Activated CD4-positive, alpha-beta T cell treated with anti-CD3 and anti-CD28 coated beads for 4 hours (primary cell): ENCODE data around the gene TRPV6.

ENCODE experiments used
- DNase-seq, 2 donors: peaks; one replicate each; pipeline ENCODE4 v3.0.0-alpha.2; 2020

TRPV6 gene

DNA sequence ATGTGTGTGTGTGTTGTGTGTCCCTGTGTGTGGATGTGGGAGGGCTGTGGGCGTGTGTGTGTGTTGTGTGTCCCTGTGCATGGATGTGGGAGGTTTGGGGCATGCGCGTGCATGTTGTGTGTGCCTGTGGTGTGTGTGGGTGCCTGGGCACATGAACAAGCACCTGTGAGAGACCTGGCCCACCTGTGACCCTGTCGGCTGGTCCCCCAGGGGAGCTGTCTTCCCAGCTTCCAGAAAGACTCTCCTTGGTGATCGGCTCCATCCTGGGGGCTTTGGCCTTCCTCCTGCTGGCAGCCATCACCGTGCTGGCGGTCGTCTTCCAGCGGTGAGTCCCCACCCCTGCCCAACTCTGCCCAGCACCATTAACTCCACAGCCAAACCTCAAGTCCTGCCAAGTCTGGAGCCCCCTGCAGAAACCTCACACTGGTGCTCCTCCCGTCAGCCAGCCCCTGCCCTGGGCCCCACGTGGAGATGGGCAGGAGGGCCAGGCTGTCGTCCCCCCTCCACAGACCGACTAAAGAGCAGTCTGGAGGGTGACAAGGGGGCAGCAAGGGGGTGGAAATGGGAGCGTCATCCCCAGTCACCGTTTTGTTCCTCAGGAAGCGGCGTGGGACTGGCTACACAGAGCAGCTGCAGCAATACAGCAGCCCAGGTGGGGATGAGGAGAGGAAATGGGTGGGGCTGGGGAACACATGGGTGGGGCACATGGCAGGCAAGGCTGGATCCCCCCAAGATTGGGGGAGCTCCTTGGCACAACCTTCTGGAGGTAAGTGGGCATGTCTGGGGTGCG is 18.0 kb downstream of the TRPV6 start:
- no peak for DNase-seq

DNA sequence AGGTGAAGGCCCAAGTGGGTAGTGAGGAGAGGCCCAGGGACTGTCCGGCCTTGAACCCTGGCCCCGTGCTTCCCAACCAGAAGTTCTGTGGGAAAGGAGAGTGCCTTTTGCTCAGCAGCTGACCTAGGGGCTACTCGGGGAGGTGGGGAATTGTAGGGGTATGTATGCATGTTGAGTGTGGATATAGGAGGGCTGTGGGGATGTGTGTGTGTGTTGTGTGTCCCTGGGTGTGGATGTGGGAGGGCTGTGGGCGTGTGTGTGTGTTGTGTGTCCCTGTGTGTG is 18.5 kb downstream of the TRPV6 start:
- no peak for DNase-seq

DNA sequence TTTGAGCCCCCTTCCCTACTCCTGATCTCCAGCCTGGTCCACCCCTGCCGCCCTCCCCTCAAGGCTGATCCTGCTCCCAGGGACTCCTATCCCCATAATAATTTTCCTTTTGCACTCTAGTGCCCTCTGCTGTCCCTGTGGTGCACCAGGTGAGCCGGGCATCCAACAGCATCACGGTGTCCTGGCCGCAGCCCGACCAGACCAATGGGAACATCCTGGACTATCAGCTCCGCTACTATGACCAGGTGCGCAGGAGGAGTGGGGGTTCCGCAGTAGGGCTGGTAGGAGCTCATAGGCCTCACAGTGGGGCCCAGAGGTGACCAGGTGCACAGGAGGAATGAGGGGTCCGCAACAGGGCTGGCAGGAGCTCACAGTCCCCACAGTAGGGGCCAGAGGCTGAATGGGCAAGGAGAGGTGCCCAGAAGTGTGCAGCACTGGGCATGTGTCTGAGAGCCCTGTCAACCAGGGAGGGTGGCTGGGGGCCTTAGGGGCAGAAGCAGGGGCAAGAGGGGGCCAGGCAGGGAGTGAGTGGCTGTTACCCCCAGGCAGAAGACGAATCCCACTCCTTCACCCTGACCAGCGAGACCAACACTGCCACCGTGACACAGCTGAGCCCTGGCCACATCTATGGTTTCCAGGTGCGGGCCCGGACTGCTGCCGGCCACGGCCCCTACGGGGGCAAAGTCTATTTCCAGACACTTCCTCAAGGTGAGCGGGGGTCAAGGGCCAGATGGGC is 19.0 kb downstream of the TRPV6 start:
- DNase-seq: peak in 1 of 2 donors; percentile 33

DNA sequence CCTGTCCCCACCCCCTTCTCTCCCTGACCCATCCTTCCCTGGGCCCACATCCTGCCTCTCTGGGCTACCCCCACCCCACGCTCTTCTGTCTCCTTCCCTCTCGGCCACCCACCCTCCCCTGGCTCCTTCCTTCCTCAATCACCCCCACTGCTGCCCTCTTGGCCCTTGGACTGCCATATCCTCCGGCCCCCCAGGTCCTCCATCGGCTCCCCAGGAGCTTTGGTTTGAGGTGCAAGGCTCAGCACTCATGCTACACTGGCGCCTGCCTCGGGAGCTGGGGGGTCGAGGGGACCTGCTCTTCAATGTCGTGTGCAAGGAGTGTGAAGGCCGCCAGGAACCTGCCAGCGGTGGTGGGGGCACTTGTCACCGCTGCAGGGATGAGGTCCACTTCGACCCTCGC is 19.8 kb downstream of the TRPV6 start:
- no peak for DNase-seq

DNA sequence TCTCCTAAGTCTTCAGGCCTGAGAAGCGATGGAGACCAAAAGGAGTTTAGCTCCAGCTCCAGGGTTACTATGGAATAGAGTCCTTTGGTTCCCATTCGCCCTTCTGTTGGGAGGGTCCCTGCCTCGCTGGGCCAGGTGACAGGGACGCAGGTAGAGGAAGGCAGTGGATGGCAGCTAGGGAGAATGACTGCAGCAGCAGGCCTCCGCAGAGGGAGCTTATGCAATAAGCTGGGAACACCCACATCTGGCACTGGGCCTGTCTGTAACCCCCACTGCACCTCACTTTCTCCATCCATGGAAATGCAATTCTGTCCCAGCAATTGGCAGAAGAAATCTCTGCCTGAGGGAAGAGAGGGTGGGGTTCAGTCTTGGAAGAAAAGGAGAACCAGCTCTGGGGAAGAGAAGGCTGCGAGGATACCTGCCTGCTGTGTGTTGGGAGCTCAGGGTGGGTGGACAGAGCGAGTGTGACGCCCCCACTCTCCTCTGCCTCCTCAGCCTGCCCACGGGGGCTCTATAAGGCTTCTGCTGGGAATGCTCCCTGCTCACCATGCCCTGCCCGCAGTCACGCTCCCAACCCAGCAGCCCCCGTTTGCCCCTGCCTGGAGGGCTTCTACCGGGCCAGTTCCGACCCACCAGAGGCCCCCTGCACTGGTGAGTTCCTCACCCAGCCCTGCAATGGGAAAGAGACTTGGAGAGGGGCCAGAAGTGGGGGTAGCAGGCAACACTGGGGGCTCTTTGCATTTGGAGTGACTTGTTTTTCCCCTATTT is 20.4 kb downstream of the TRPV6 start:
- no peak for DNase-seq

DNA sequence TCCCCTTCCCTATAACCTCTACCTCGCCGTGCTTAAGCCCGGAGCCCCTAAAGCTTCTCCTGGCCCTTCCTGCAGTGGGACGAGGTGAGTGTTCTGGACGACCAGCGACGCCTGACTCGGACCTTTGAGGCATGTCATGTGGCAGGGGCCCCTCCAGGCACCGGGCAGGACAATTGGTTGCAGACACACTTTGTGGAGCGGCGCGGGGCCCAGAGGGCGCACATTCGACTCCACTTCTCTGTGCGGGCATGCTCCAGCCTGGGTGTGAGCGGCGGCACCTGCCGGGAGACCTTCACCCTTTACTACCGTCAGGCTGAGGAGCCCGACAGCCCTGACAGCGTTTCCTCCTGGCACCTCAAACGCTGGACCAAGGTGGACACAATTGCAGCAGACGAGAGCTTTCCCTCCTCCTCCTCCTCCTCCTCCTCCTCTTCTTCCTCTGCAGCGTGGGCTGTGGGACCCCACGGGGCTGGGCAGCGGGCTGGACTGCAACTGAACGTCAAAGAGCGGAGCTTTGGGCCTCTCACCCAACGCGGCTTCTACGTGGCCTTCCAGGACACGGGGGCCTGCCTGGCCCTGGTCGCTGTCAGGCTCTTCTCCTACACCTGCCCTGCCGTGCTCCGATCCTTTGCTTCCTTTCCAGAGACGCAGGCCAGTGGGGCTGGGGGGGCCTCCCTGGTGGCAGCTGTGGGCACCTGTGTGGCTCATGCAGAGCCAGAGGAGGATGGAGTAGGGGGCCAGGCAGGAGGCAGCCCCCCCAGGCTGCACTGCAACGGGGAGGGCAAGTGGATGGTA is 21.5 kb downstream of the TRPV6 start:
- DNase-seq: no peak

DNA sequence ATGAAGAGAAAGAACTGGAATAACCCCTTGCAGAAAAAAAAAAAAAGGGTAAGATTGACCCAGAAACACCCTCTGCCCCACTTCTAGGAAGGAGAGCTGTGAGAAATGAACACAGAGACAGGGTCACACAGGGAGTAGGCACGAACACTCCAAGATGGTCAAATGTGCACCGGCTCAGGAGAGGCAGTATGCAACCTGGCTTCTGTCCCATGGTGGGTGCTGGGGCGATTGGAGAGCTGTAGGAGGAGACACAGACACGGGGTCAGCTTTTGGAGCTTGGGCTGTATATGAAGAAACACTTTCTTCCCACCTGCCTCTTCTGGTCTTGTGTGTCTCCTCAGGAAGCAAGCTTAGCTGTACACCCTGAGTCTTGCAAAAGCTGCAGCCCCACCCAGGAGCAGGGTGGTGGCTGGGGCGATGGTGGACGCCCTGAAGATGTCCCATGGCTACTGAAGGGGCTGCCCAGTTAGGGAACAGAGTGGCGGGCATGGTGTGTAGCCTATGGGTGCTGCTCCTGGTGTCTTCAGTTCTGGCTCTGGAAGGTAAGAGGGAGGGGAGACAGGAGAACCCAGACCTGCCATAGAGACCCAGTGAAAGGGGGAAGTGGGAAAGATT is 22.7 kb downstream of the TRPV6 start:
- no peak for DNase-seq

DNA sequence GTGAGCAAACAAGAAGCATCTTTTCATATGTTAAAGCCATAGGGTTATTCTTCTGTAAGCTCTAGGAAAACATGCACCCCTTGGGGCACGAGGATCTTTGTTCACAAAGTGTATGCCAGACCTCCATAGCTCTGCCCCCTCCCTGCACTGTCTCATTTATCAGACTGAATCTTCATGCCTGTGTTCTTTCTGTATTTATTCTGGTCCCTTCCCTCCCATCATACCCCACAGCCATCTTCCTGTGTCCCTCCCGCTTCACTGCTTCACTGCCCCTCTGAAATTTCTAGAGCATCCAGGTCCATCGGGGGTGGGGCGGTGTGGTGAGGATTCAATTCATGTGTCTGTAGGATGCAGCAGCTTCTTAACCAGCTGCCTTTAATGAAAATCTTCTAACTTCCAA is 23.2 kb downstream of the TRPV6 start:
- no peak for DNase-seq

DNA sequence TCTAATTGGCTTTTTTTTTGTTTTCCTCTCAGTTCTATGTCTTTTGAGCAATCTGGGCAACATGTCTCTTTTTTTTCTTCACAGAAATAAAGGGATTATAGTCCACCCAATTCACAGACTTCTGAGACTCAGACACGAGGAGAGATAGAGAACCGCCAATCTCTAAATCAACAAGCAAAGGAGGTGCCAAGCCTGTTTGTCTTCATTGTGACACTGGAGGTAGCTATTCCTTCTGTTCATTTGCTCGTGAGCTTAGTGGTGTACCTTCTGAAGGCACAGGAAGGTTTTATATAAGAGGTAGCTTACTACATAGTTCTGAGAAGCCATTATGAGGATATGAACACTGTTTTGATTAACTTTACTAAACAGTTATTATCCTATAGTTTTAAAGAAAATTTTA is 24.6 kb downstream of the TRPV6 start:
- no peak for DNase-seq

DNA sequence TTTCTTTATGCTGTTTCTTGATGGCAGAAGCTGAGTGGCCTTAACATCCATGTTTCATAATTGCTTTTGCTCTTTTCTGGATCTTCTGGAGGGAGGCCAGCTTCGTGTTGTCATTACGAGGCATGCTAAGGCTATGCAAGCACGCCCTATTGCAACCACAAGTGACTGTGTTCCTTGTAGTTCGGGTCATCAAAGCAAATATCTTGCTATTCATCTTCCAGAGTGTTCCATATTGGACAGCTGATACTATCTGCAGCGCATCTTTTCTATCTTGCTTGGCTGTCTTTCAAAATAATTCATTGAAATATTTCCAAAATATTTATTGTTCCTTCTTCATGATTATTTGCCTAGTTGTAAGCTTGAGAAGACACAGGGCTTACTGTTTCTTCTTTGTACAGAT is 25.7 kb downstream of the TRPV6 start:
- no peak for DNase-seq

DNA sequence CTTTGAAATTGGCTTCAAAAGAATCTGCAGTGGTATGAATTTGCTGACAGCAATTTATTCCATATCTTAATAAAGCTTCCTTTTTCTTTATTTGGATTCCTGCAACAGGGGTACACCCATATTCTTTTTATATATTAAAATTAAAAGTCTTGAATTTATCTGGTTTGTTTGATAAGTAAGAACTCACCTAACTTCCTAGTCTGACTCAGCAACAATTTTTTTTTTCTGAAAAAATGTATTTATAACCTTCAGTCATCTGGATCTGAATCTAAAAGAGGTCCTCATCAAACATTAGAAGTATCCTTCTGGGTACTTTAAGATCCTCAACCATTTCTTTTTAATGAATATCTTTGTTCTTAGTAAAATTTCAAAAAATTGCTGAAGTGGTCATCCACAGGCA is 26.1 kb downstream of the TRPV6 start:
- no peak for DNase-seq

DNA sequence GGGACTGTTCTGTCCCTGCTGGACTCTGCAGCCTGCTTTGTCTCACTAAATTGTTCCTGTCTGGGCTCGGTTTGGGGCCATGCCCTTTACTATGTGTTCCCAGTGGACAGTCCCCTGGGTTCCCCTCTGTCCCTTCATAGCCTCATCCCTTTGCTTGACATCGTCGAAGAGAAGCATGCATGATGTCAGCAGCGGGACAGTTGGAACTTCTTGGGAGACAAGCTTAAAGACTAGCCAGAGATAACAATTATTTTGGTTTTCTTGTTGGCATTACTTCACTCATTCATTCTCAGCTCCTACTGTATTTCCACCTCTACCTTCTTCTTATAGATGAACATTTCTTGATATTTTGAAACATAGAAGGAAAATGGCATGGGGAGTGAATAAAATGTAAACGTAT is 27.9 kb downstream of the TRPV6 start:
- DNase-seq: no peak

DNA sequence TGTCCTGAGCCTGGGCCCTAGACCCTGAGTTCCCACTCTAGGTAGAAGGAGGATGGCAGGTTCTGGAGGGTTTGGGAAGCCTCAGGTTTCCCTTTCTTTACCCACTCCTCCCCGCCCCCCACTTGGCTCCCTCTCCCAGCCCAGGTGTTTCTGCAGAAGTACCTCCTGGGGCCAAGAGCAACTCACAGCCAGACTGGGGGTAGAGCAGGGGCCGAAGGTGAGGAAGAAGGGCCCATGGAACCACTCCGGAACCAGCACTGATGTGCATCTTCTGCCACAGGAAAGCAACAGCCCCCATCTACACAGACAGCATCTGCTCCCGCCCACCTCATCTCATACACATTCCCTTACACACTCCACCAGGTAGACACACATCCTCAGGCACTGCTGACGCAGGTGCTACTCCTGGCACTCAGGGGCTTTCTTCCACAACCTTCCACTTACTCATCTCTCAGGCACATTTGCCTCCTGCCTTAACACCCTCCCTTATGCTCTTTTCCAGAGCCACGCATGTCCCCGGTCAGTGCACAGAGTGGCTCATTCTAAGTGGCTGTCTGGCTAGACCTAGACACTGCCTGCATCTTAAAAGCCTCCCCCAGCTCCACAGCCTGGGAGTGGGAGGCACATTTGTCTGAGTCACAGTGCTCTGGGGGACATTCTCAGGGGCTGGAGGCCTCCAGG is 28.8 kb downstream of the TRPV6 start:
- DNase-seq: peak; percentile 15 to 21

DNA sequence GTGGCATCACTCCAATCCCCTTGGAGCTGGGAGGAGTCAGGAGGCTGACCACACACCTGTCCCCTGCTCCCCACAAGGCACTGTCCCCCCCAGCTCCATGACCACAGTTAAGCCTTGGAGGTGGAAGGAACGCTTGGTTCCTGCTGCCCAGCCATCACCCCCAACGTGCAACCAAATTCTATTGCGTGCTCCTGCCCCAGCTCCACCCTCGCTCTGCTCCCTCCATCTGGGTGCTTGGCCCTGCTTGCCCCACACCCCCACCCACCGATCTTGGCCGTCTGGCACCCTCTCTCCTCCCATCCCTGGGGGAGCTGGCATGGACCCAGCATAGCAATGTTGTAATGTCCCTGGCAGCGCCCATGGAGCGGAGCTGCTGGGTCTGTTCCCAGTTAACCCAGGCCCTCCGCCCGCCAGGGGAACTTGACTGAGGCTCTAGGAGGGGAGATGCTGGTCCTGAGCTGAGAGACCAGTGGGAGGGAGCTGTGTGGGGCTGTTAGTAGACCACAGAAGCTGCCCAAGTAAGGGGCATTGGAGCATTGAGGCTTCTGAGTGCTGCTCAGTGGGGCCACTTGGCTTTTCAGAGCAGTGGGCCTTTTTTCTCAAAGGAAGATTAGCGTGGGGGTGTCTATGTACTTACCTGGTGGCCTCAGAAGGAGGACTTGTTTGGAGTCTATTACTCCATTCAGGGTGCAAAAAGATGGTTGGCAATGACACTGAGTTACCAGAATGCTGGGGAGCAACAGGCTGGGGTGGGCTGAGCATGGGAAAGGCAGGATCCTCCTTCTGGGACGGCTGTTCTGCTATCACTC is 29.6 kb downstream of the TRPV6 start:
- DNase-seq: no peak

DNA sequence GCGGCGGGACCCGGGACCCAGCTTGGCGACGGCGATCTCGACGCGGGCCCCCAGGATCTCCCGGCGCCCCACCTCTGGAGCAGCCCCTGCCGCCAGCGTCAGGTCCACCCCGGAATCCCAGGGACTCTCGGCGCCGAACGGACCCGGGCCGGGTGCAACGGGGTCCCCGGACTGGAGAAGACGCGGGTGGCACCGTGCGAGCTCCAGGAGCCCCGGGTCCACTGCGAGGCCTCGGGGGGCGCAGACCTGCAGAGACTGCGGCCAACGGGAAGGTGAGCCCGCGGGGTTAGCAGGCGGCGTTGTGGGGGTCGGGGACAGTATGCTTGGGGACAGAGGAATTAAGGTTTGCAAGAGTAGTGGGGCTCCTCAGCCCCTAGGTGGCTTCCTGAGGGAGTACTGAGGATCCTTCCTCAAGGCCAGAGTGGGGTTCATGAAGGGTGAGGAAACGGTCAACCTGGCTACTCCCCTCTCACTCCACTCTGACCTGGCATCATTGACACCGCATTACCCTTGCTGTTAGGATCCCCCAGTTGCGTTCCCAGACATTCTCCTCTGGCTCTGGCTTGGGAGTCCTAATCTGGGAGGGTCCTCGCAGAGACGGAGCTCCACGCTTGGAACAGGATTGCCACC is 30.3 kb downstream of the TRPV6 start:
- no peak for DNase-seq

DNA sequence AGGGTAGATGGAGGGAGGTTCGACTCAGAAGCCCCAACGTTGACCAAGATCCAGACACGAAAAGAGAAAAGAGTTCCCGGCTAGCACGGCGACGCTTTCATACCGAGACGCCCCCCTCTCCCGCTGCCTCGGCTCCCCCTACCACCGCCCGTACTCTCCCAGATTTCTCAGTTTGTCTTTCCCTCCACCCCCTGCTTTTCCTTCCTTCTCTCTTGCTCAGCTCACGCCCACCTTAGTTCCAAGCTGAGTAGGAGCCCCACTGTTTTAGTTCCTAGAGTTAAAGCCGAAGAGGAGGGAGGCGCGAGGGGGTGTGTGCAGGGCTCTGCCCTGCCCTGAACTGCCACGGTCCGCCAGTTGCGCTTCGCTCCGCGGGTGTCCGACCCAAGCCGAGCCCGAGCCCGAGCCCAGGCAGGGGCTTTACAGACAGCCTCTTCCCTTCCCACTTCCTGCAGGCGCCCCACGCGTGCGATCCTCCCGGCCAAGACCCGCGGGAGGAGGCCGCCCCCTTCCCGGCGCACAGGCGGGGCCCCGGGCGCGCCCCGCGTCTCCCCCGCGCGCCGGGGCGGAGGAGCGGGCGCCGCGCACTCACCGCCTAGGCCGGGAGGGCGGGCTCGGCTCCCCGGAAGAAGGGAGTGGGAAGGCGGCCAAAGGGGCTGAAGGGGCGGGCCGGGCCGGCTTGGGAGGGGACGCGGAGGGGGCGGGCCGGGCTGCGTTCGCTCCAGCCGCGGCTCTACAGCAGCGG is 31.0 kb downstream of the TRPV6 start, which contains the start of gene EPHB6:
Gene EPHB6, plus strand, starts transcription at position 705 of the 742 bp plus-strand sequence. CDS start 8,152 bp downstream, outside the sequence.
- peak; percentile 37 to 50 for DNase-seq

DNA sequence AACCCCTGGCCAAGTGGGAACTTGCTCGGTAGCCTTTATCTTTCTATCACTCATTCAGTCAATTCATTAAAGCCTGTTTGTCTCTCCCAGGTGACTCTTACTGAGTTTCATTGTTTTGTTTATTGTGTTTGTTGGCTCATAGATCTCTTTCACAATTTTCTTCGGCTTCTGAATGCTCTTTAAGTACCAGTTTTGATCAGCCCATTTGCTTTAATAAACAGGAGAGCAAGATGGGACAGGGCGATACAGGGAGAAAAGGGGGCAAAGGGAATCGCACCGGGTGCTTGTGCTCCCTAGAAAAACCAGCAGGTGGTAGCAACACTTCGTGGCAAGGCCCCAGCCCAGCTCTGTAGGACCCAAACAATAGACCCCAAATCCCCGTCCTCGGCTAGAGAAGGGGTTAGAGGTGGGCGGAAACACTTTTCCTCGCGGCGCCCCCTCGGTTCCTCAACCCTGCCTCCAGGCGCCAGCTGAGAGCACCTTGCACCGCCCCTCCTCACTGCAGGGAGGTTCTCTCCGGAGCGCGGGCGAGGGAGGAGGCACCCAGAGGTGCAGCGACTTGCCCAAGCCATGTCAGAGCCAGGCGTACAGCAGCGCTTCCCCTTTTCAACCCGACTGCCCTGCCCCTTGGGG is 31.7 kb downstream of the TRPV6 start:
- peak; percentile 56 to 60 for DNase-seq

DNA sequence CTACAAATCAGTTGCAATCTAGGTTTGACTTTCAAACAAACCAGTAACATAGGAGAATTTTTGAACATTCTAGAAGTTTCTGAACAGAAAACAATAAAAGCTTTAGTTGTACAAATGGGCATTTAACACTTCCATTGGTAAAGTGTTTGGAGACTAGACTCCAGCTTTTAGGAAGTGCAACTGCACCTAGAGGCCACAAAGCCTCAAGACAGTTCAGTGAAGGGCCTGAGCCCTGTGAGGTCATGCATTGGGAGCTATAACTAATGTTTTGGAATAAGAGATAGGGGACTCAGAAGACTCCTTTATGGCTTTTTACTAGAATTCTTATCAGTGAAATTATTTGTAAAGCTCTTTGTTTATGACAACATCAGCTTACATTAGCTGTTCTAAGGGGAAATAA is 33.6 kb downstream of the TRPV6 start:
- DNase-seq: no peak

DNA sequence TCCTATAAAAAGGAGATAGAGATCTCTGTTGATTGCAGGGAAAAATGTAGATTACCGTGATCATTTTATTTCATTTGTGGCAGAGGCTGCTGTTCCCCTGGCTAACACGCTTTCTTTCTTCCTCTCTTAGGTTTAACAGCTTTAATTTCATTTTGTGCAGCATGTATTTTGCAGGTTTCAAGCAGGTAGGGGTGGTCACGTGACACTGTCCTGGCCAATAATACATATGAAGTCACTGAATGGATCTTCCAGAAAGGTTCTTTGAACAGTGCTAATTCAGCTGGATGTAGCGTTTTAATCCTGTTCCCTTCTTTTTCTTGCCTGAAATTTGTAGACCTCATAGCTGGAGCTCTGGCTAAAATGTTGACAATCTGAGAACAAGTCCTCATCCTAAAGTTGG is 34.3 kb downstream of the TRPV6 start:
- no peak for DNase-seq
